ENCODE data around the gene MEF2D.

The MEF2D gene

GRCh38 chr1:156435545-156436140 lies 64.9 kb downstream of the MEF2D start:
- no peak for DNase-seq (ENCODE audit: low read depth)
- H3K4me3 ChIP-seq (ENCODE audit: low read depth, low read length) = peak overlapping the region; percentile 11

- H3K4me3 ChIP-seq (ENCODE audit: low read depth, low read length) = no peak overlapping the region
- DNase-seq (ENCODE audit: low read depth) = no peak
Observed at GRCh38 chr1:156434989-156435544, 65.5 kb downstream of the MEF2D start.

GRCh38 chr1:156433602-156434001 lies 67.0 kb downstream of the MEF2D start:
- no peak overlapping the region for H3K4me3 ChIP-seq (ENCODE audit: low read depth, low read length)

GRCh38 chr1:156433032-156433431 lies 67.5 kb downstream of the MEF2D start:
- H3K4me3 ChIP-seq (ENCODE audit: low read depth, low read length) = no peak overlapping the region
- DNase-seq (ENCODE audit: low read depth) = no peak

More at GRCh38 chr1:156433602-156434001, 67.0 kb downstream of the MEF2D start:
- DNase-seq (ENCODE audit: low read depth) = no peak

- no peak for DNase-seq (ENCODE audit: low read depth)
- H3K4me3 ChIP-seq (ENCODE audit: low read depth, low read length) = no peak overlapping the region
Observed at GRCh38 chr1:156432669-156433018, 67.9 kb downstream of the MEF2D start.

- DNase-seq (ENCODE audit: low read depth) = no peak
- no peak overlapping the region for H3K4me3 ChIP-seq (ENCODE audit: low read depth, low read length)
Observed at GRCh38 chr1:156431769-156432668, 68.6 kb downstream of the MEF2D start.

- H3K4me3 ChIP-seq (ENCODE audit: low read depth, low read length) = no peak overlapping the region
- DNase-seq (ENCODE audit: low read depth) = no peak
Observed at GRCh38 chr1:156431366-156431765, 69.2 kb downstream of the MEF2D start.

GRCh38 chr1:156430866-156431265 lies 69.7 kb downstream of the MEF2D start:
- DNase-seq (ENCODE audit: low read depth) = no peak
- no peak overlapping the region for H3K4me3 ChIP-seq (ENCODE audit: low read depth, low read length)

- no peak overlapping the region for H3K4me3 ChIP-seq (ENCODE audit: low read depth, low read length)
- DNase-seq (ENCODE audit: low read depth) = no peak
Observed at GRCh38 chr1:156430303-156430702, 70.3 kb downstream of the MEF2D start.

GRCh38 chr1:156429313-156430060 lies 71.1 kb downstream of the MEF2D start:
- no peak for DNase-seq (ENCODE audit: low read depth)
- no peak overlapping the region for H3K4me3 ChIP-seq (ENCODE audit: low read depth, low read length)

- no peak for DNase-seq (ENCODE audit: low read depth)
- no peak overlapping the region for H3K4me3 ChIP-seq (ENCODE audit: low read depth, low read length)
Observed at GRCh38 chr1:156428746-156429288, 71.8 kb downstream of the MEF2D start.

GRCh38 chr1:156427957-156428356 lies 72.6 kb downstream of the MEF2D start:
- DNase-seq (ENCODE audit: low read depth) = no peak
- no peak overlapping the region for H3K4me3 ChIP-seq (ENCODE audit: low read depth, low read length)

GRCh38 chr1:156425943-156426342 lies 74.6 kb downstream of the MEF2D start:
- no peak for DNase-seq (ENCODE audit: low read depth)
- no peak overlapping the region for H3K4me3 ChIP-seq (ENCODE audit: low read depth, low read length)

GRCh38 chr1:156424806-156425432 lies 75.7 kb downstream of the MEF2D start:
- no peak for DNase-seq (ENCODE audit: low read depth)
- H3K4me3 ChIP-seq (ENCODE audit: low read depth, low read length) = no peak overlapping the region

GRCh38 chr1:156423422-156424352 lies 76.9 kb downstream of the MEF2D start:
- H3K4me3 ChIP-seq (ENCODE audit: low read depth, low read length) = no peak overlapping the region
- no peak for DNase-seq (ENCODE audit: low read depth)

- no peak for DNase-seq (ENCODE audit: low read depth)
- H3K4me3 ChIP-seq (ENCODE audit: low read depth, low read length) = no peak overlapping the region
Observed at GRCh38 chr1:156422602-156423091, 77.9 kb downstream of the MEF2D start.

- H3K4me3 ChIP-seq (ENCODE audit: low read depth, low read length) = no peak overlapping the region
Observed at GRCh38 chr1:156421939-156422601, 78.5 kb downstream of the MEF2D start.

More at GRCh38 chr1:156421939-156422601, 78.5 kb downstream of the MEF2D start:
- DNase-seq (ENCODE audit: low read depth) = no peak
